Stomach smooth muscle (tissue), 2 donors: Measurements from ENCODE around the gene ZBTB21.

Source experiments
- H3K27ac ChIP-seq: one replicate; pipeline ENCODE4 v1.7.0; 2013; ENCODE audit warnings: mild to moderate bottlenecking, low read length, inconsistent platforms
- H3K27me3 ChIP-seq, 2 donors: one replicate each; pipeline ENCODE4 v1.7.0; 2013; ENCODE audit warnings: low read length in 2 of 2; ENCODE audit not compliant: insufficient read depth in 2 of 2, control insufficient read depth in 1 of 2
- H3K36me3 ChIP-seq, 2 donors: one replicate each; pipeline ENCODE4 v1.7.0; 2013; ENCODE audit warnings: low read length in 2 of 2; ENCODE audit not compliant: control insufficient read depth in 2 of 2, insufficient read depth in 2 of 2
- H3K4me1 ChIP-seq: one replicate; pipeline ENCODE4 v1.7.0; 2013; ENCODE audit warnings: low read length; ENCODE audit not compliant: control insufficient read depth, insufficient read depth
- H3K4me3 ChIP-seq, 2 donors: one replicate each; pipeline ENCODE4 v1.7.0; 2013; ENCODE audit warnings: low read length in 2 of 2
- H3K9ac ChIP-seq, 2 donors: one replicate each; pipeline ENCODE4 v1.7.0; 2013; ENCODE audit warnings: low read length in 2 of 2, mild to moderate bottlenecking in 1 of 2
- H3K9me3 ChIP-seq, 2 donors: one replicate each; pipeline ENCODE4 v1.7.0; 2013; ENCODE audit warnings: low read length in 2 of 2; ENCODE audit not compliant: control insufficient read depth in 2 of 2
- donor health status: healthy.
- donor health status: Pancreatic carcinoma.

Gene ZBTB21

DNA sequence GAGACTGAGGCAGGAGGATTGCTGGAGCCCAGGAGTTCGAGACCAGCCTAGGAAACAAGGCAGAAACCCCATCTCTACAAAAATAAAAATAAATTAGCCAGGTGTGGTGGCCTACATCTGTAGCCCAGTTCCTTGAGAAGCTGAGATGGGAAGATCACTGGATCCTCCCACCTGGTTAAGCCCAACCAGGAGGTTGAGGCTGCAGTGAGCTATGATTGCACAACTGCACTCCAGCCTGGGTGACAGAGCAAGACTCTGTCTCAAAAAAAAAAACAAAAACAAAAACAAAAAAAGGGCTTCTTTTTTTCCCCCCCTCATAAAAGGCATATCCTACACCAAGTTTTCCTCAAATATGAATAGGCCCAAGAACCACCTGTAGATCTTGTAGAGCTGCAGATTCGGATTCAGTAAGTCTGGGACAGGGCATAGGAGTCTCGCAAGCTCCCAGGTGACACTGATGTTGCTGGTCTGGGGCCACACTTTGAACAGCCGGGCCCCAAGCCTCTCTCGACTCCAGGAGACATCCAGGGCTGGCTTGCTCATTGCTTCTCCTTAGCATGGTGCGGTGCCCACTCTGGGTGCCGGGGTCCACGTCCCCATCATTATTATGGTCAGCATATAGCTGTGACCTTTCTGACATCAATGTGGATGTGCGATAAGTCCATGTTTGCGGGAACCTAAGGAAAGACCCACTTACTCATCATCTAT is 38.9 kb upstream of the ZBTB21 start:
- no peaks in the 10 kb centered on the region for H3K27me3 ChIP-seq
- H3K9ac ChIP-seq = no peak overlapping the region
- H3K4me1 ChIP-seq = no peaks in the 10 kb centered on the region
- no peak overlapping the region for H3K4me3 ChIP-seq
- H3K9me3 ChIP-seq = no peaks in the 10 kb centered on the region
- H3K27ac ChIP-seq = no peak overlapping the region
- no peaks in the 10 kb centered on the region for H3K36me3 ChIP-seq

DNA sequence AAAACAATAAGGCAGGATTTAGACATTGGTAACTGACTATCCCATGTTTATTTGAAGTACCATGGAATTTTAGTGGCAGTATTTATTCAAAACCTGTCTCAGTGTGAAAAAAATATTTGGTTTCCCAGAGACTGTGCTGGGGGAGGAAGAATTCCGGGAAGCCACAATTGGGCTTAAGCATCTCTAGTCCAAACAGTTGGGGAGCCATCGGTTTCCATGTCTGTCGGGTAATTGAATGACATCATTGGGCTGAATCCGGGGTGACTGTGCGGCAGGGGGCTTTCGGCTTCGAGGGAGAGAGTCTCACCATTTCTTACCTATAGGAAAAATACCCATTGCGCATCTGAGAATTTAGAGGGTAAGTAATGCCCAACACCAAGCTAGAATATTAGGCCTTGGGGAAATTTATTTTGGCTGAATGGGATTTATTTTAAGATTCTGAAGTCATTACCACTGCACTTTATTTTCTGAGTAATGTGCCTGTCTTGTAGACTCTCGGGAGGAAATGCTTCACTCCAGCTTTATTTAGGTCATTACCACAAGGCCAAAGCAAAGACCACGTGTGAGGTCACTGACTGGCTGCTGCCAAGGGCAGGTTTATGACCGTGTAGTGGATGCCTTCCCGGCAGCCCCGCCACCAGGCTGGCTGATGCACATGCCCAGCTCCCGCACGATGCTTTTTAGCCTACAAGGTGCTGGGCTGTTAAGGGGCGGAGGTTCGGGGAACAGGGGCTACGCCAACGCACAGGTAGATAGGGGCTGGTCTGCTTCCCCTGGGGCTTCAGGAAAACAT is 37.9 kb upstream of the ZBTB21 start:
- peak overlapping the region; percentile 41 for H3K27ac ChIP-seq

GRCh38 chr21:42044871-42045495 is 34.8 kb upstream of the ZBTB21 start:
- no peaks in the 10 kb centered on the region for H3K9me3 ChIP-seq
- no peak overlapping the region for H3K27ac ChIP-seq
- H3K36me3 ChIP-seq = no peaks in the 10 kb centered on the region
- no peak overlapping the region for H3K4me3 ChIP-seq
- H3K9ac ChIP-seq = no peak overlapping the region
- no peaks in the 10 kb centered on the region for H3K27me3 ChIP-seq
- peaks cover 6% of the 10 kb centered on the region for H3K4me1 ChIP-seq

More for the DNA sequence above, 37.9 kb upstream of the ZBTB21 start:
- H3K36me3 ChIP-seq = no peaks in the 10 kb centered on the region
- H3K4me3 ChIP-seq = no peak overlapping the region
- H3K27me3 ChIP-seq = no peaks in the 10 kb centered on the region
- H3K9me3 ChIP-seq = no peaks in the 10 kb centered on the region
- H3K9ac ChIP-seq = no peak overlapping the region
- H3K4me1 ChIP-seq = no peaks in the 10 kb centered on the region

DNA sequence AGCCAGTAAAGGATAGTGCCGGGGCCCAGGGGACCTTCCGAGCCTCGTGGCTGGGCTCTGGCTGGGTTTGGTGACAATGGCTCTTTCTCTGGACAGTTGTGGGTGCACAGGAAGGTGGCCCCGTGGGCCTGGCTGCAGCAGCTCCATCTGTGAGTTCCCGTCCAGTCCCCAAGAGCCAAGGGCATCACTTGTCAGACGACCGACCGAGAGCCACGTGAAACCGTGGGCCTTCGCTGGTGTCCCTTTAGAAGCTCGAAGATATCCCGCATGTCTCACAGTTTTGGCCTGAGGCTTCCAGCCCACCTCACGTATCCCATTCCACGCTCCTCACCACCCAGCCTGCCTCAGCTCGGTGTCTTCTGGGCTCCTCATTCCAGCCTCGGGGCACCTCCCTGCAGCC is 33.8 kb upstream of the ZBTB21 start:
- no peaks in the 10 kb centered on the region for H3K9me3 ChIP-seq
- peaks cover 13% of the 10 kb centered on the region for H3K4me1 ChIP-seq
- H3K4me3 ChIP-seq = no peak overlapping the region
- no peaks in the 10 kb centered on the region for H3K27me3 ChIP-seq
- no peak overlapping the region for H3K9ac ChIP-seq
- H3K36me3 ChIP-seq = no peaks in the 10 kb centered on the region
- no peak overlapping the region for H3K27ac ChIP-seq

GRCh38 chr21:42043201-42043895 is 33.2 kb upstream of the ZBTB21 start:
- Histone ChIP-seq H3K27me3 (no peaks in the 10 kb centered on the region), H3K27ac (no peak overlapping the region), H3K9ac (no peak overlapping the region), H3K9me3 (no peaks in the 10 kb centered on the region), H3K4me3 (no peak overlapping the region), H3K4me1 (peaks cover 13% of the 10 kb centered on the region), H3K36me3 (no peaks in the 10 kb centered on the region)

DNA sequence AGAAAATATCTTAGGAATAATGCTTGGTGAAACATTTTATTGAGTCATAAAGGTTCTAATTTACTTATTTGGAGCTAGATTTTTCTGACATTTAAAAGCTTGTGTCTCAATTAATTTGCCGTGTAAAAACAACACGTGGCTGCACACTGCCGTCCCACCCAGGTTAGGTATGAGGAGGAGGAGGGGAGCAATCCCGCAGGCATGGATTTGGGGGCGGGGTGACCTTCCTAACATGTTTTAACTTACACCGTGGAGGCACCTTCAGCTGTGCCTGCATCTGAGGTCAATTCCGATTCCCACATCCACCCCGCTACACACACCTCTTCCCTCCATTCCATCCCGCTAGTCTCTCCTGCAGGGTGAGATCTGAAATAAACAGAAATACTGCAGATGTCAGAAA is 32.5 kb upstream of the ZBTB21 start:
- Histone ChIP-seq H3K27ac (no peak overlapping the region), H3K9ac (no peak overlapping the region), H3K9me3 (no peaks in the 10 kb centered on the region), H3K36me3 (no peaks in the 10 kb centered on the region), H3K4me3 (no peak overlapping the region), H3K27me3 (no peaks in the 10 kb centered on the region), H3K4me1 (peaks cover 13% of the 10 kb centered on the region)

GRCh38 chr21:42041711-42042110 is 31.6 kb upstream of the ZBTB21 start:
- H3K27ac ChIP-seq = no peak overlapping the region
- no peaks in the 10 kb centered on the region for H3K9me3 ChIP-seq

GRCh38 chr21:42041246-42041645 is 31.1 kb upstream of the ZBTB21 start:
- H3K9me3 ChIP-seq = no peaks in the 10 kb centered on the region
- no peak overlapping the region for H3K27ac ChIP-seq
- no peaks in the 10 kb centered on the region for H3K27me3 ChIP-seq
- H3K9ac ChIP-seq = no peak overlapping the region
- H3K36me3 ChIP-seq = no peaks in the 10 kb centered on the region
- H3K4me1 ChIP-seq = peaks cover 13% of the 10 kb centered on the region
- no peak overlapping the region for H3K4me3 ChIP-seq

More at GRCh38 chr21:42041711-42042110, 31.6 kb upstream of the ZBTB21 start:
- Histone ChIP-seq H3K36me3 (no peaks in the 10 kb centered on the region), H3K27me3 (no peaks in the 10 kb centered on the region), H3K4me3 (no peak overlapping the region), H3K4me1 (peaks cover 13% of the 10 kb centered on the region), H3K9ac (no peak overlapping the region)

DNA sequence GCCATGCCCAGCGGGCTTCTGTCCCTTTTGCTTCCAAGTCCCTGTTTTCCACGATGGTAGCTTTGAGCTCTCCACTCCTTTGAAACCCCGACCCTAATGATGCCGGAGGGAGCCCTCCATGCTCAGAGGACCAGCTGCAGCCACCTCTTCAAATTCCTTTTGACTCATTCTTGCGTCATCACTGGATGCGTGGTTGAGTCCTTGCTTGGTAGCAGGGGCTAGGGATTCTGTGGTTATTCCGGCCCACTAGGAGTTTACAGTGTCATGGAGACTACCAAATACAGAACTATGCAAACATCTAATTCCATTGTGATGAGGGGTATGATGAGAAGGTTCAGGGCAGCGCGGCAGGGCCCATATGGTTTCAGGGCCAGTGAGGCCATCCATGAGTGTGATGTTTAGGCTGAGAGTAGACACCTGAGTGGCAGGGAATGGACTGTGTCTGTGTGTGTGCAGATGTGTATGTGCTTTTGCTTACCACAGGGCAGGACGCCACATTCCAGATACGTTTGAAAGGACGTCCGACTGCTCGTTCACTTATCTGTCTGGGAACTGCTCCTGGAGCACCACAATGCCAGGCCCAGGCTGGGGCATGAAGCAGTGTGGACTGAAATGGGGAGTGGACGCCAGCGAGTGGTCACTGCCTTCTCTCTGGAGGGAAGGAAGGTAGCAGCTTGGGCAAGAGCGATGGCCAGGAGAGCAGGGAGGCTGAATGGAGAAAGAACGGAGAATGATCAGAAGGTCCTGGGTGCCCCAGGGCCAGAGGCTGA is 30.4 kb upstream of the ZBTB21 start:
- H3K27ac ChIP-seq = no peak overlapping the region
- H3K9ac ChIP-seq = no peak overlapping the region
- H3K4me1 ChIP-seq = peaks cover 13% of the 10 kb centered on the region
- no peaks in the 10 kb centered on the region for H3K27me3 ChIP-seq
- no peaks in the 10 kb centered on the region for H3K9me3 ChIP-seq
- H3K36me3 ChIP-seq = no peaks in the 10 kb centered on the region
- H3K4me3 ChIP-seq = no peak overlapping the region

DNA sequence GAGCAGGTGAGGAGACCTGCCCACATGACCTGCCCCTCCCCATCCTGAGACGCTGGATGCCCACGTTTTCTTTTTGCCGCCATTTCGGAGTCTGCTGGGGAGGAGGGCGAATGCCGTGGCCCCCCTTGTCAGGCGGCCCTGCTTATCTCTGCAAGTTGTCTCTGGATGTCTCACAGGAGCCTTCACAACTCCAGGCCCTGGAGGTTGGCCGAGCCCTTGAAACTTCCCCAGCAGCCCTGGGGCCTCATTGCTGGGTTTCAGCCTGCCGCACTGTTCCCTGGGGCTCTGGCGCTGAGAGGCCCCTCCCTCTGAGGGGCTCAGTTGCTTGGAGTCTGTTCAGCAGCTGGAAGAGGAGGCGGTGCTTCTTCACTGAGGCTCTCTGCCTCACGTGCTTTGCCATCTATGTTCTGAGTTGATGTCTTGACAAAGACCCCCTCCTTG is 29.8 kb upstream of the ZBTB21 start:
- Histone ChIP-seq H3K27me3 (no peaks in the 10 kb centered on the region), H3K27ac (no peak overlapping the region), H3K36me3 (no peaks in the 10 kb centered on the region), H3K9ac (no peak overlapping the region), H3K9me3 (no peaks in the 10 kb centered on the region), H3K4me1 (peaks cover 13% of the 10 kb centered on the region), H3K4me3 (peak overlapping the region in 1 of 2 donors; percentile 8)
